HG02981 (cell line): ENCODE results near the gene CD3G.
A peak's percentile ranks its signal among the peaks of the same experiment; 100 is the strongest.

ENCODE experiments used
- ATAC-seq: cut with Tn5 transposase; IDR thresholded peaks from one replicate; pipeline ENCODE4 v1.9.1; 2021; ENCODE audit warnings: mild to moderate bottlenecking, moderate library complexity; ENCODE audit not compliant: unreplicated experiment

The CD3G gene

DNA sequence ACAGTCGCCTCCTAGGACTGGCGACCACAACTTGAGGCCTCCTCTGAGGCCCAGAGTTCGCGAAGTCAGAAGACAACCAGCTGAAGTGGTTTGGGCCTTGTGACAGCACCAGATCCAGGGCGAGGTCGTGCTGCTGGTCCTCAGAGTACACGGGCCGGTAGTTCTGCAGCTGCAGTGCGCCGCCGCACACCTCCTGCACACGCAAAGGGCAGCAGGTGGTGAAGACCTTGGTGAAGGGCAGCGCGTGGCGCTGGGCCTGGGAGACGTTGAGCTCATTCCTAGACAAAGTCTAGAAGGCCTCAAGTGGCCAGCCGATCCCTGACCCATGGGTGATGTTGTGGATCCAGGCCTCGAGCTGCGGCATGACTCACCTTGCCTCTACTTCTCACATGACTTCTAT is 21.4 kb upstream of the CD3G start:
- no peak for ATAC-seq

DNA sequence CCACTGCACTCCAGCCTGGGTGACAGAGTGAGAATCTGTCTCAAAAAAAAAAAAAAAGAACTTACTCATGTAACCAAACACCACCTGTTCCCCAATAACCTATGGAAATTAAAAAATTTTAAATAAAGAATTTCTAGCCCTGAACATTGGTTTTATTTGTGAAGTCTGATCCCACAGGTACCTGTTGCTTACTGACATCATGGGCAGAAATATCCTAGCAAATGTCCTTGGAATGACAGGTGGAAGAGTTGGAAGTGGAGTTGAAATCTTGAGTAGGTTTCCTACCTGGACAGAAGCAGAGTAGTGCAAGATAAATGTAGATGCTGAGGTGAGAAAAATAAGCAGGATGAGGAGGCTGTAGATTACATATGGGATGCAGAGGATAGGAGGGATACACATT is 18.9 kb upstream of the CD3G start:
- no peak for ATAC-seq

DNA sequence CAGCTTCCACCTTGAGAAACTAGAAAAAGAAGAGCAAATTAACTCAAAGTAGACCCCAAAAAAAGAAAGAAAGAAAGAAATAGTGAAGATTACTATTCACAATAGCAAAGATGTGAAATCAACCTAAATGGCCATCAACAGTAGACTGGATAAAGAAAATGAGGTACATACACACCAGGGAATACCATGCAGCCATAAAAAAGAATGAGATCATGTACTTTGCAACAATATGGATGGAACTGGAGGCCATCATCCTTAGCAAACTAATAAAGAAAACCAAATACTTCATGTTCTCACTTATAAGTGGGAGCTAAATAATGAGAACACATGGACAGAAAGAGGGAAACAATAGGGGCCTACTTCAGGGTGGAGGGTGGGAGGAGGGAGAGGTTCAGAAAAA is 15.4 kb upstream of the CD3G start:
- no peak for ATAC-seq

DNA sequence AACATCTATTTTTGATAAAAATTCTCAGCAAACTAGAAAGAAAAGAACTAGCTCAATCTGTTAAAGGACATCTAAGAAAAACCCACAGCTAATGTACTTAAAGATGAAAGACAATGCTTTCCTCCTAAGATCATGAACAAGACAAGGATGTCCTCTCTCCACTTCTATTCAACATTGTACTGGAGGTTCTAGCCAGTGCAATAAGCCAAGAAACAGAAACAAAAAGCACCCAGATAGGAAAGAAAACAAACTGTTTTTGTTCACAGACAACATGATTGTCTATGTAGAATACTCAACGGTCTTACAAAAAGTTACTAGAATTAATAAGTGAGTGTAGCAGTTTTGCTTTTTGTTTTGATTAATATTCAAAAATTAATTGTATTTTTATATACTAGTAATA is 9.4 kb upstream of the CD3G start:
- no peak for ATAC-seq

- no peak for ATAC-seq
Measured at GRCh38 chr11:118338637-118339061, 5.5 kb upstream of the CD3G start.

DNA sequence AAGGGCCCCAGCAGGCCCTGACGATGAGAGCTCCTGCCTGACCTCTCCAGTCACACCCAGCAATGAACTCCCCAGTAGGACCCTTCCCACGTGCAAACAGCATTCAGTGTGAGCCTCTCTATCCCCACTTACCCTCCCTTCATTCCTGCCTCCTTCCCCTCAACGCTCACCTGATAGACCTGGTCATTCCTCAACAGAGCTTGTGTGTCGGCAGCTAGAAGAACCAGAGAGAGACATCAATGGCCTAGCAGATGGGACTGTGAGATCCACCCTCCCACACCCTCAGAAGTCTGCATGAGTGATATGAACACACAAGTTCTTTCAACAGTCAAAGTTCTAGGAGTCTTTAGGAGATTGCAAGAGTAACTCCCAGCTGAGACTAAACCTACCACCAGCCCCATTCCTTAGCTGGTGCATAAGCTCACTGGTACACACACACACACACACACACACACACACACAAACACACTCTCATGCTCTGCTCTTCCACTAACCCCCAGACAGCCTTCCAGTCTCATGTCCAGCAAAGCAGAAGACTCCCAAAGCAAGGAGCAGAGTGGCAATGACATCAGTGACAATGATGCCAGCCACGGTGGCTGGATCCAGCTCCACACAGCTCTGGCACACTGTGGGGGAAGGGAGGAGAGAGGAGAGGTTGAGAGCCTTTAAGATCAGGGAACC is 4.7 kb upstream of the CD3G start:
- no peak for ATAC-seq

- ATAC-seq, result no peak
Measured at GRCh38 chr11:118340449-118340848, 3.7 kb upstream of the CD3G start.

DNA sequence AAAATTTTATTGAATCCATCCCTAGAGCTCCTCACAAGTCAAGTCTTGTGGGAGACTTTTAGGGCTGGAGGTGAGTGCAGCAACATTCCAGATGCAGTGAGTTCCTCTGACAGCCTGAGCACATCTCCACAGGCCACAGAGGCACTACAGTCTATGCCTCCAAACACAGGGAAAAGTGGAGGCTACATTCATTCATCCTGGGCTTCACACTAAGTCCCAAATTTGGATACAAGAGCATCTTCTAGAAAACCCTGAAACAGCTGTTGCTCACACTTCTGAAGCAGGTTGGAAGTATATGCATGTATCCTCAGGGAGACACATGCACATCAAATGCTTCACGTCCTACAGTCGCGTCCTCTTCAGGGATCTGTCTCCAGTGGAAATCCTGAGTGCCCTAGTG is 2.9 kb upstream of the CD3G start:
- no peak for ATAC-seq

DNA sequence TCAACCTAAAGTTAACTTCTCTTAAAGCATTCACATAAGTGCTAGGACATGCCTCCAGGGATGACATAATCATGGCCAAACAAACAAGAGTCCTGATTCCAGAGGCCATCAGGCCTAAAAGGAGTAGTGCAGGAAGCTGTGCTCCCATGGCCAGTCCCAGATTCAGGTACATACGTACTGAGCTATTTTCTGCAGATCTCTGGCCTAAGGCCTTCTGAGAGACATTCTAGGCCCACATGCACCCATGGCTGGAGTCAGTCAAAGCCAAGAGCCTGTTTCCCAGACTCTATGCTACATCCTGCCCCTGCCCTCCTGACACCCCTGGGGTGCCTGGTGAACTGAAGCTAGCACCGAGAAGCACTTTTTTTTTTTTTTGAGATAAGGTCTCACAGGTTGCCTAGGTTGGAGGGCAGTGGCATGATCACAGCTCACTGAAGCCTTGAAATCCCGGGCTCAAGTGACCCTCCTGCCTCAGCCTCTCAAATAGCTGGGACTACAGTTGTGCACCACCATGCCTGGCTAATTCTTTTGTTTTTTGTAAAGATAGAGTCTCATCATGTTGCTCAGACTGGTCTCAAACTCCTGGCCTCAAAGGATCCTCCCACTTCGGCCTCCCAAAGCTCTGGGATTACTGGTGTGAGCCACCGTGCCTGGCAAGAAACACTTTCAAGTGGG is 2.2 kb upstream of the CD3G start:
- ATAC-seq, result no peak

GRCh38 chr11:118342503-118343161 is 1.5 kb upstream of the CD3G start, which contains the start of gene CD3D:
CD3D (minus strand) TSS chr11:118342705; CDS start chr11:118342607, 98 bp downstream.
- no peak for ATAC-seq

- no peak for ATAC-seq
Measured at GRCh38 chr11:118343248-118343647, 896 bp upstream of the CD3G start.

- ATAC-seq, result no peak
Measured at GRCh38 chr11:118349475-118349874, 5.3 kb downstream of the CD3G start.

DNA sequence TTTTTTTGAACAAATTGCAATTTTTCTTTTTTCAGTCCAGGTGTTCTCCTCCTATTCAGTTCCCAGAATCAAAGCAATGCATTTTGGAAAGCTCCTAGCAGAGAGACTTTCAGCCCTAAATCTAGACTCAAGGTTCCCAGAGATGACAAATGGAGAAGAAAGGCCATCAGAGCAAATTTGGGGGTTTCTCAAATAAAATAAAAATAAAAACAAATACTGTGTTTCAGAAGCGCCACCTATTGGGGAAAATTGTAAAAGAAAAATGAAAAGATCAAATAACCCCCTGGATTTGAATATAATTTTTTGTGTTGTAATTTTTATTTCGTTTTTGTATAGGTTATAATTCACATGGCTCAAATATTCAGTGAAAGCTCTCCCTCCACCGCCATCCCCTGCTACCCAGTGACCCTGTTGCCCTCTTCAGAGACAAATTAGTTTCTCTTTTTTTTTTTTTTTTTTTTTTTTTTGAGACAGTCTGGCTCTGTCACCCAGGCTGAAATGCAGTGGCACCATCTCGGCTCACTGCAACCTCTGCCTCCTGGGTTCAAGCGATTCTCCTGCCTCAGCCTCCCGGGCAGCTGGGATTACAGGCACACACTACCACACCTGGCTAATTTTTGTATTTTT is 9.1 kb downstream of the CD3G start:
- ATAC-seq, result no peak

DNA sequence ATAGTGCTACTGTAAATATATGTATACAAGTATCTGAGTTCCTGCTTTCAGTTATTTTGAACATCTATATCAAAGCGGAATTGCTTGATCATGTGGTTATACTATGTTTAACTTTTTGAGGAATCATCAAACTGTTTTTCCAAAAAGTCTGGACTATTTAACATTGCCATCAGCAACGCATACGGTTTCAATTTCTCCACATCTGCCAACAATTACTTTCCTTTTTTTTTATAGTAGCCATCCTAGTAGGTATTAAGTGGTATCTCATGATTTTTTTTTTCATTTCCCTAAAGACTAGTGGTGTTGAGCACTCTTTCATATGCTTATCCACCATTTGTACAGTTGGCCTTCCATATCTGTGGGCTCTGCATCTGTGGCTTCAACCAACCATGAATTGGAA is 13.9 kb downstream of the CD3G start:
- ATAC-seq, result no peak

DNA sequence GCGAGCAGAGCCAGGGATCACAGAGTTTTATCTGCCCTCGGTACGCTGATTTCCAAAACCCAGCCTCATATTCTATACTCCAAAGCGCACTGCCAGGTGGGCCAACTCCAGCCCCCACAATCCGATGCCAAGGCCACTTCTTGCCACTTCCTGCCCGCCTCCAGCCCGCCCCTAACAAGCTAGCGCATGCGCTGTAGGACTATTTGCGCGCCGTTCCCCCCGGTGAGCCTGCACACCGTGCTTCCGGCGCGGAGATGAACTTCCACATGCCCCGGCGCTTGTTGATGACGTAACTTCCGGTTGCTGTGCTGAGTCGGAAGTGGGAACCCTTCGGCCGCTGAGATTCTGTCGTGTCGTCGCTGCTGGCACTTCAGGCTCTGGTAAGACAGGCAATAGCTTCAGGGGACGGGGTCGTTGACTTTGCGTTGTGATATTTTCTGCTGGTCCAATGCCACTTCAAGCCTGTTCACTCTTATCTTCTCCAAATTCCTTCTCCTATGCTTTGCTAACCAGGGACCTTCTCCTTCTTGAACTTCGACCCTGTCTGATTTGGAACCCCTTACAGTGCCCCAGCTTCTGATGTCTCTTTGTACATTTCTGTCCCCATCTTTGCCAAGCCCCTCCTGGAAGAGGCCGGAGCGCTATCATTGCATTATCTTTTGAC is 15.3 kb downstream of the CD3G start, which contains the start of gene UBE4A:
Gene UBE4A, plus strand, starts transcription at position 306 of the 664 bp plus-strand sequence. CDS start 5,481 bp downstream, outside the sequence.
- peak; percentile 89 for ATAC-seq

DNA sequence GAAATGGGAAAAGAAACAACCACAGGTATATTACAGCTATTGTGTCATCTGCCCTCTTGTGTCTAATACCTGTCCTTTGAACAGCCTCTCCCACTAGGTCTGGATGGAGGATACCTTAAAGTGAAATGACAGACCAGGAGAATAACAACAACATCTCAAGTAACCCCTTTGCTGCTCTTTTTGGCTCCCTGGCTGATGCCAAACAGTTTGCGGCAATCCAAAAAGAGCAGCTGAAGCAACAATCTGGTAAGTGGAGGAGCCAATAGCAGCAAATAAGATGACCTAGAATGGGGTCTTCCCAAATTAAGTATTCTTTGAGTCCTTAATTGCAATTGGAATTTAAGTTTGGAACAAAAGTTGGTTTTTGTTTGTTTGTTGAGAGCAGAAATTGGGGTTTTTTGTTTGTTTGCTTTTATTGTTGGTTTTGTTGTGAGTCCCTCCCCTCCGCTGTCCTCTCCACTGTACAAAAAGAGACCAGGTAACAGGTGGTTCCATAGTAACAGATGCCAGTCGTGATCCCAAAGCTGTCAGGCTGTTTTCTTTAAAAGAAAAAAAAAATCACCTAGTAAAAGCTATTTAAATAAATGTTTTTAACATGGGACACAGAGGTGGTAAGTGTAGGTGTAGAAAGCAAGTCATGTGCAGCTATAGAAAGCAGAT is 20.9 kb downstream of the CD3G start:
- no peak for ATAC-seq

DNA sequence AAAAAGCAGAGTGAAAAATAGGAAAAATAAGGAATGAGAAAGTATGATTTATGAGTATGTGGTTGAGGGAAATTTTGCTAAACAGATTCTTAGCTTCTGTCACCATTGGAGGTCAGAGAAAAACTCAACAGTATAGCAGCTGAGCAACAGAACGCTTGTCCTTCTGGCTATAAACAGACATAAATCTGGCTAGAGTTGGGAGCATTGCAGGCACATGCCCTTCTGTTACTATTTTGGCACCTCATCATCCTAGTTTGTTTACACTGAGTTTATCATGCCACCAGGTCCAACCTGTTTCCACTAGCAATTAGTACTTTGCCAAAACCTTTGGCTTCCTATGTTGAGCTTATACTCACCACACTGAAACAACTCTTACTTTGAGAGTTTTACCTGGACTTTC is 22.1 kb downstream of the CD3G start:
- no peak for ATAC-seq

DNA sequence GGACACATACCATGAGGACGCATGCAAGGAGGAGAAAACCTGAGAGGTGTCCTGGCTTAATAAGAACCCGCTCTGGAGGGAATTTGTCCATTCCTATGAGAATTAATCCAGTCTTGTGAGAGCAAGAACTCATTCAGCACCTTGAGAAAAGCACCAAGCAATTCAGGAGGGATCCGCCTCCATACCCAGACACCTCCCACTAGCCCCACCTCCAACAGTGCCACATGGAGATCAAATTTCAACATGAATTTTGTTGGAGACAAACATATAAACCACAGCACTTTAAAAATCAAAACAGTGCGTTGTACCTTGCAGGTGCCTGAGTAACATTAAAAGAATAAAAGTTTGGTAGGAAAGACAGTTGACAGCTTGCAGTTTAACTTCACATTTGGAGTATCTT is 26.6 kb downstream of the CD3G start:
- ATAC-seq, result no peak

DNA sequence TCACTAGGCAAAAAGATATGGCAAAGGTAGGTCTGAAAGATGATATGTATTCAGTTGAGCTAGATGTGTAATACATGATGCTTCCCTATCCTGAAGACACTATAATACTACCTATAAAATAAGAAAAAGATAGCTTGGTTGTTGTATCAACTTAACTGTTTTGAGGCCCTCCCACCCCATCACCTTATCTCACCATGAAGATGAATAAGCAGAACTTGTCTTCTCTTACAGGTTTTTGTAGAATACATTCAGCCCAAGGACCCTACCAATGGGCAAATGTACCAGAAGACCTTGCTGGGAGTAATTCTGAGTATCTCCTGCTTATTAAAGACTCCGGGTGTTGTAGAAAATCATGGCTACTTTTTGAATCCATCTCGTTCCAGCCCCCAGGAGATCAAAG is 29.1 kb downstream of the CD3G start:
- ATAC-seq, result no peak

GRCh38 chr11:118373871-118374270 is 29.7 kb downstream of the CD3G start:
- ATAC-seq, result no peak

DNA sequence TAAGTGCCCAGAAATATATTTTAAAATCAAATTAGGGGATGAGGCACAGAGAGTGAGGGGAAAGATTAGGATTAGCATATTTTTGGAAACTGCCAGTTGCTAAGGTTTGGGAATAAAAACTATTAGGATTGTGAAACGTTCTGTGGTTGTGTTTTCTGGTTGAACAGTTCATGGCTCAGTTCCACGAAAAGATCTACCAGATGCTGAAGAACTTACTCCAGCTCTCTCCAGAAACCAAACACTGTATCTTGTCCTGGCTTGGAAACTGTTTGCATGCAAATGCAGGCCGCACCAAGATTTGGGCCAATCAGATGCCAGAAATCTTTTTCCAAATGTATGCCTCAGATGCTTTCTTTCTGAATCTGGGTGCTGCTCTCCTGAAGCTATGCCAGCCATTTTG is 30.6 kb downstream of the CD3G start:
- no peak for ATAC-seq
